Liver (tissue), 9 donors: Measurements from ENCODE around the gene GLT1D1. TPM values are rescaled to one million over a fixed set of nuclear protein-coding genes. Genes with fewer than 3 reads are reported as not detected.

ENCODE experiments used
- DNase-seq: peaks from one replicate; pipeline ENCODE4 v3.0.0-alpha.2; 2017; ENCODE audit warnings: low spot score
- H3K27ac ChIP-seq, 2 donors: one replicate each; pipeline ENCODE4 v1.7.0; 2013; ENCODE audit warnings: inconsistent platforms in 2 of 2, low read length in 2 of 2, control low read depth in 1 of 2, low read depth in 1 of 2, mild to moderate bottlenecking in 1 of 2
- H3K27me3 ChIP-seq, 4 donors: one replicate each; pipeline versions ENCODE4 v1.6.1 to v1.7.0; 2013; ENCODE audit warnings: low read length in 3 of 4, inconsistent platforms in 1 of 4, mild to moderate bottlenecking in 1 of 4, moderate library complexity in 1 of 4; ENCODE audit not compliant: control insufficient read depth in 4 of 4, insufficient read depth in 4 of 4
- H3K36me3 ChIP-seq, 4 donors: one replicate each; pipeline versions ENCODE4 v1.6.1 to v1.7.0; 2013; ENCODE audit warnings: low read length in 3 of 4, mild to moderate bottlenecking in 3 of 4, low read depth in 1 of 4, moderate library complexity in 1 of 4; ENCODE audit not compliant: control insufficient read depth in 4 of 4, insufficient read depth in 3 of 4
- H3K4me1 ChIP-seq, 4 donors: one replicate each; pipeline versions ENCODE4 v1.6.1 to v1.7.0; 2013; ENCODE audit warnings: low read length in 3 of 4, mild to moderate bottlenecking in 3 of 4, moderate library complexity in 1 of 4; ENCODE audit not compliant: control insufficient read depth in 4 of 4, insufficient read depth in 4 of 4
- H3K4me3 ChIP-seq, 3 donors: one replicate each; pipeline versions ENCODE4 v1.6.1 to v1.7.0; 2013; ENCODE audit warnings: low read length in 3 of 3, control low read depth in 1 of 3, low read depth in 1 of 3, mild to moderate bottlenecking in 1 of 3
- H3K9ac ChIP-seq, 2 donors: one replicate each; pipeline ENCODE4 v1.7.0; 2013; ENCODE audit warnings: low read length in 2 of 2, mild to moderate bottlenecking in 2 of 2, moderate library complexity in 2 of 2, control low read depth in 1 of 2, low read depth in 1 of 2
- H3K9me3 ChIP-seq, 4 donors: one replicate each; pipeline versions ENCODE4 v1.6.1 to v1.7.0; 2013; ENCODE audit warnings: low read length in 3 of 4; ENCODE audit not compliant: control insufficient read depth in 4 of 4
- ATF3 ChIP-seq: IDR thresholded peaks from 2 replicates; pipeline ENCODE4 v1.6.1; 2016; ENCODE audit warnings: antibody characterized with exemption
- CTCF ChIP-seq: fragments of 150-350 bp; IDR thresholded peaks from 2 replicates; pipeline ENCODE4 v1.5.1; 2017; ENCODE audit warnings: improper control_type of control experiment, low read depth, low read length; ENCODE audit not compliant: missing input control
- EGR1 ChIP-seq, 2 donors: IDR thresholded peaks; 2 replicates each; pipeline ENCODE4 v1.6.1; 2016 to 2018; ENCODE audit warnings: antibody characterized with exemption in 2 of 2, low read depth in 2 of 2
- FOXA1 ChIP-seq: IDR thresholded peaks from 2 replicates; pipeline ENCODE4 v1.6.1; 2016; ENCODE audit warnings: antibody characterized with exemption
- FOXA2 ChIP-seq: IDR thresholded peaks from 2 replicates; pipeline ENCODE4 v1.6.1; 2016; ENCODE audit warnings: antibody characterized with exemption
- GABPA ChIP-seq, 2 donors: IDR thresholded peaks in 1 of 2; conservative IDR thresholded peaks in 1 of 2; 2 replicates each; pipeline ENCODE4 v1.6.1; 2016; ENCODE audit warnings: antibody characterized with exemption in 2 of 2, mild to moderate bottlenecking in 1 of 2, moderate library complexity in 1 of 2
- HNF4A ChIP-seq, 2 donors: conservative IDR thresholded peaks; 2 replicates each; pipeline ENCODE4 v1.6.1; 2016; ENCODE audit warnings: antibody characterized with exemption in 2 of 2, mild to moderate bottlenecking in 2 of 2
- HNF4G ChIP-seq: IDR thresholded peaks from 2 replicates; pipeline ENCODE4 v1.6.1; 2016; ENCODE audit warnings: antibody characterized with exemption
- JUND ChIP-seq, 2 donors: IDR thresholded peaks; 2 replicates each; pipeline ENCODE4 v1.6.1; 2016; ENCODE audit warnings: antibody characterized with exemption in 2 of 2
- MAX ChIP-seq: IDR thresholded peaks from 2 replicates; pipeline ENCODE4 v1.6.1; 2016; ENCODE audit warnings: antibody characterized with exemption
- NR2F2 ChIP-seq: IDR thresholded peaks from 2 replicates; pipeline ENCODE4 v1.6.1; 2016; ENCODE audit warnings: antibody characterized with exemption
- RAD21 ChIP-seq, 2 donors: IDR thresholded peaks; 2 replicates each; pipeline ENCODE4 v1.6.1; 2016; ENCODE audit warnings: antibody characterized with exemption in 2 of 2, mild to moderate bottlenecking in 2 of 2
- REST ChIP-seq: IDR thresholded peaks from 2 replicates; pipeline ENCODE4 v1.6.1; 2016; ENCODE audit warnings: antibody characterized with exemption, mild to moderate bottlenecking
- RXRA ChIP-seq, 2 donors: IDR thresholded peaks; 2 replicates each; pipeline ENCODE4 v1.6.1; 2017 to 2018; ENCODE audit warnings: antibody characterized with exemption in 2 of 2, mild to moderate bottlenecking in 1 of 2
- SP1 ChIP-seq: IDR thresholded peaks from 2 replicates; pipeline ENCODE4 v1.6.1; 2018; ENCODE audit warnings: antibody characterized with exemption, mild to moderate bottlenecking
- TAF1 ChIP-seq: conservative IDR thresholded peaks from 2 replicates; pipeline ENCODE4 v1.6.1; 2016; ENCODE audit warnings: antibody characterized with exemption, mild to moderate bottlenecking
- YY1 ChIP-seq: IDR thresholded peaks from 2 replicates; pipeline ENCODE4 v1.6.1; 2016; ENCODE audit warnings: antibody characterized with exemption, mild to moderate bottlenecking
- ZBTB33 ChIP-seq: IDR thresholded peaks from 2 replicates; pipeline ENCODE4 v1.6.1; 2016; ENCODE audit warnings: antibody characterized with exemption
- WGBS: extraction: QIAGEN DNeasy Blood & Tissue Kit; methylation state at CpG from one replicate; pipeline ENCODE4 v1.1.7; 2013; 5-methylcytosine and 5-hydroxymethylcytosine counted together
- polyA plus RNA-seq, 2 donors: library from polyadenylated mRNA; stranded (reverse) in 1 of 2; unstranded in 1 of 2; fragments of 200-250 nt in 1 of 2; fragments of >200 nt in 1 of 2; fragmentation: Nextera tagmentation in 1 of 2; extraction: Ambion mirVana in 1 of 2; gene quantifications; one replicate each; pipeline versions ENCODE4 v1.2.1 to v1.2.3, GENCODE V29; 2013 to 2015
- total RNA-seq, 2 donors: library from RNA; depleted of rRNA; stranded (reverse); fragments of >200 nt; gene quantifications; one replicate each; pipeline ENCODE4 v1.2.3, GENCODE V29; 2014
- donor health status: healthy.
- donor health status: healthy.
- donor health status: healthy.
- donor health status: healthy.
- donor health status: healthy.

Gene GLT1D1
- total and polyA plus RNA-seq, 4 donors, result 10.4 to 17.7 (median 13.9) TPM

GRCh38 chr12:128994856-128995255 lies 141.6 kb downstream of the GLT1D1 start:
- H3K9ac ChIP-seq, result no peak overlapping the region
- no peaks in the 10 kb centered on the region for H3K27me3 ChIP-seq
- WGBS, result 32% methylated on average over 2 of the region's 2 CpGs
- peaks cover 0 to 17% (median 14%) of the 10 kb centered on the region in 4 donors for H3K4me1 ChIP-seq
- no peak overlapping the region for H3K4me3 ChIP-seq
- TF ChIP-seq EGR1 (IDR thresholded peaks at IDR 0.05; ENCODE audit: low read depth in 2 of 2), result no peak
- no peak for TF ChIP-seq RXRA (IDR thresholded peaks at IDR 0.05)
- peak in 1 of 2 donors; percentile 11 for TF ChIP-seq RAD21 (IDR thresholded peaks at IDR 0.05)
- no peak overlapping the region for H3K27ac ChIP-seq
- no peaks in the 10 kb centered on the region for H3K36me3 ChIP-seq
- H3K9me3 ChIP-seq, result peaks cover 0 to 3% (median 0%) of the 10 kb centered on the region in 4 donors
- DNase-seq, result peak; percentile 40

- Histone ChIP-seq H3K27ac (no peak overlapping the region), H3K27me3 (no peaks in the 10 kb centered on the region), H3K4me3 (no peak overlapping the region), H3K9me3 (peaks cover 0 to 3% (median 0%) of the 10 kb centered on the region in 4 donors), H3K9ac (no peak overlapping the region), H3K4me1 (peaks cover 0 to 17% (median 14%) of the 10 kb centered on the region in 4 donors), H3K36me3 (no peaks in the 10 kb centered on the region)
- no peak for TF ChIP-seq CTCF
- TF ChIP-seq FOXA1, result no peak
- no peak for TF ChIP-seq RAD21 (IDR thresholded peaks at IDR 0.05)
- TF ChIP-seq GABPA (IDR thresholded peaks at IDR 0.05 in 1 of 2, conservative IDR thresholded peaks at IDR 0.05 in 1 of 2), result no peak
- no peak for TF ChIP-seq TAF1
- TF ChIP-seq NR2F2, result no peak
- TF ChIP-seq HNF4A (conservative IDR thresholded peaks at IDR 0.05), result no peak
- TF ChIP-seq RXRA (IDR thresholded peaks at IDR 0.05), result no peak
- TF ChIP-seq FOXA2, result no peak
- no peak for TF ChIP-seq REST
- no peak for TF ChIP-seq ATF3
- no peak for TF ChIP-seq EGR1 (IDR thresholded peaks at IDR 0.05; ENCODE audit: low read depth in 2 of 2)
- TF ChIP-seq YY1, result no peak
- TF ChIP-seq ZBTB33, result no peak
- TF ChIP-seq HNF4G, result no peak
- no peak for TF ChIP-seq JUND (IDR thresholded peaks at IDR 0.05)
- no peak for TF ChIP-seq MAX
- no peak for TF ChIP-seq SP1
- DNase-seq, result no peak
- 79% methylated on average over 8 of the region's 8 CpGs for WGBS
Measured at GRCh38 chr12:128995619-128996018, 142.3 kb downstream of the GLT1D1 start.
